Bronchial epithelial cell (primary cell): Measurements from ENCODE around the gene ATAD3B. TPM values are rescaled to one million over a fixed set of nuclear protein-coding genes. Genes with fewer than 3 reads are reported as not detected.

Experiments
- DNase-seq: peaks from one replicate; pipeline ENCODE4 v3.0.0-alpha.2; 2010; ENCODE audit warnings: low read depth
- FAIRE-seq: peaks from 2 replicates; lab custom pipeline; 2011; peaks lifted over from hg19 to GRCh38; lab: Jason Lieb, UNC
- H3K27me3 ChIP-seq: 2 replicates; pipeline ENCODE4 v1.5.1; 2011; ENCODE audit warnings: low read length; ENCODE audit not compliant: control insufficient read depth, insufficient read depth
- H3K36me3 ChIP-seq: 2 replicates; pipeline ENCODE4 v1.5.1; 2011; ENCODE audit warnings: low read length; ENCODE audit not compliant: control insufficient read depth, insufficient read depth
- H3K4me3 ChIP-seq: 2 replicates; pipeline ENCODE4 v1.5.1; 2011; ENCODE audit warnings: mild to moderate bottlenecking, low read depth, low read length, control low read depth
- CTCF ChIP-seq: IDR thresholded peaks from 2 replicates; pipeline ENCODE4 v1.5.1; 2011; ENCODE audit warnings: mild to moderate bottlenecking, moderate library complexity, low read length, control low read depth, inconsistent platforms; ENCODE audit not compliant: insufficient read depth, severe bottlenecking
- total RNA-seq: library from RNA; depleted of rRNA; stranded (reverse); fragments of >200 nt; gene quantifications from 2 replicates; pipeline ENCODE4 v1.2.1, GENCODE V29; 2014

ATAD3B gene
- total RNA-seq, 1 donor from 2014 or later: 24.7 TPM

GRCh38 chr1:1432274-1432950 is 39.2 kb upstream of the ATAD3B start:
- DNase-seq: no peak
- no peak for TF ChIP-seq CTCF
- no peak for FAIRE-seq

GRCh38 chr1:1432951-1433803 is 38.4 kb upstream of the ATAD3B start:
- Histone ChIP-seq H3K27me3 (no peaks in the 10 kb centered on the region), H3K4me3 (peak overlapping the region; percentile 9), H3K36me3 (no peaks in the 10 kb centered on the region)
- FAIRE-seq: no peak
- DNase-seq: peak; percentile 62
- TF ChIP-seq CTCF: no peak

More at GRCh38 chr1:1432274-1432950, 39.2 kb upstream of the ATAD3B start:
- Histone ChIP-seq H3K27me3 (no peaks in the 10 kb centered on the region), H3K36me3 (no peaks in the 10 kb centered on the region), H3K4me3 (no peak overlapping the region)

- Histone ChIP-seq H3K36me3 (no peaks in the 10 kb centered on the region), H3K27me3 (no peaks in the 10 kb centered on the region), H3K4me3 (no peak overlapping the region)
- peak; percentile 58 for DNase-seq
- TF ChIP-seq CTCF: no peak
- no peak for FAIRE-seq
Measured at GRCh38 chr1:1433804-1434130, 37.8 kb upstream of the ATAD3B start.

- H3K27me3 ChIP-seq: no peaks in the 10 kb centered on the region
- FAIRE-seq (no peak), DNase-seq (no peak)
- no peaks in the 10 kb centered on the region for H3K36me3 ChIP-seq
- no peak overlapping the region for H3K4me3 ChIP-seq
- TF ChIP-seq CTCF: no peak
Measured at GRCh38 chr1:1434131-1434823, 37.3 kb upstream of the ATAD3B start.

GRCh38 chr1:1434824-1435105 is 36.8 kb upstream of the ATAD3B start:
- DNase-seq: no peak
- no peaks in the 10 kb centered on the region for H3K36me3 ChIP-seq
- no peak overlapping the region for H3K4me3 ChIP-seq
- no peaks in the 10 kb centered on the region for H3K27me3 ChIP-seq
- no peak for TF ChIP-seq CTCF
- no peak for FAIRE-seq
